NCI-H82 (cell line): ENCODE measurements around the gene ATG9A.
A peak's percentile ranks its signal among the peaks of the same experiment; 100 is the strongest.
"Not testable (repeated sequence)": the region's sequence is repeated elsewhere in the genome, so short reads cannot be mapped to it uniquely, and the experiment has no call there.

Source experiments
- DNase-seq: peaks from one replicate; lab custom pipeline; 2025; lab: John Stamatoyannopoulos, UW

ATG9A gene, protein sequence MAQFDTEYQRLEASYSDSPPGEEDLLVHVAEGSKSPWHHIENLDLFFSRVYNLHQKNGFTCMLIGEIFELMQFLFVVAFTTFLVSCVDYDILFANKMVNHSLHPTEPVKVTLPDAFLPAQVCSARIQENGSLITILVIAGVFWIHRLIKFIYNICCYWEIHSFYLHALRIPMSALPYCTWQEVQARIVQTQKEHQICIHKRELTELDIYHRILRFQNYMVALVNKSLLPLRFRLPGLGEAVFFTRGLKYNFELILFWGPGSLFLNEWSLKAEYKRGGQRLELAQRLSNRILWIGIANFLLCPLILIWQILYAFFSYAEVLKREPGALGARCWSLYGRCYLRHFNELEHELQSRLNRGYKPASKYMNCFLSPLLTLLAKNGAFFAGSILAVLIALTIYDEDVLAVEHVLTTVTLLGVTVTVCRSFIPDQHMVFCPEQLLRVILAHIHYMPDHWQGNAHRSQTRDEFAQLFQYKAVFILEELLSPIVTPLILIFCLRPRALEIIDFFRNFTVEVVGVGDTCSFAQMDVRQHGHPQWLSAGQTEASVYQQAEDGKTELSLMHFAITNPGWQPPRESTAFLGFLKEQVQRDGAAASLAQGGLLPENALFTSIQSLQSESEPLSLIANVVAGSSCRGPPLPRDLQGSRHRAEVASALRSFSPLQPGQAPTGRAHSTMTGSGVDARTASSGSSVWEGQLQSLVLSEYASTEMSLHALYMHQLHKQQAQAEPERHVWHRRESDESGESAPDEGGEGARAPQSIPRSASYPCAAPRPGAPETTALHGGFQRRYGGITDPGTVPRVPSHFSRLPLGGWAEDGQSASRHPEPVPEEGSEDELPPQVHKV

GRCh38 chr2:219229305-219230058, at the start of gene ATG9A, which contains the start of gene ANKZF1:
Gene ATG9A, minus strand, starts transcription at chr2:219229636. Its CDS starts 1,612 bp downstream, at chr2:219228024.
Gene ANKZF1, plus strand, starts transcription at chr2:219229806. Its CDS starts 452 bp downstream, at chr2:219230258.
- DNase-seq, result peak; percentile 100

GRCh38 chr2:219278655-219279150, 49.3 kb upstream of the ATG9A start:
- DNase-seq, result no peak

GRCh38 chr2:219277703-219278654, 48.5 kb upstream of the ATG9A start:
- peak; percentile 87 for DNase-seq

GRCh38 chr2:219274361-219274921, 45.0 kb upstream of the ATG9A start:
- no peak for DNase-seq

DNA sequence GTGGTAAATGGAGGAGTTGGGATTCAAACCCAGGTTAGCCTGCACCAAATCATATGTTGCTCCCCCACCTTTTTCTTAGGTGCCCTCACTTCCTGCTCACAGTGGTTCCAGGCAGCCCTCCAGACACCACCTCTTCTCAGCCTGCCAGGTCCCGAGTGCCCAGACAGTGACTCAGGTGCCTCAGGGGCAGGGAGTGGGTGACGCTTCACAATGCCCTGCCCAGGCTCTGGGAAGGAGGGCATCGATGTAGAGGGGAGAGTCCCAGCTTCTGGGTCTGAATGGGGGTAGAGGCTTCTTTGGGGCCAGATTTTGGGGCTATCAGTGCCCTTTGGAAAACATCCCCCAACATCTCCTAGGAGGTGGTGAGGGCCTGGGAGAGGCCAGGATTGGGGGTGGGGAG, 44.5 kb upstream of the ATG9A start:
- no peak for DNase-seq

DNA sequence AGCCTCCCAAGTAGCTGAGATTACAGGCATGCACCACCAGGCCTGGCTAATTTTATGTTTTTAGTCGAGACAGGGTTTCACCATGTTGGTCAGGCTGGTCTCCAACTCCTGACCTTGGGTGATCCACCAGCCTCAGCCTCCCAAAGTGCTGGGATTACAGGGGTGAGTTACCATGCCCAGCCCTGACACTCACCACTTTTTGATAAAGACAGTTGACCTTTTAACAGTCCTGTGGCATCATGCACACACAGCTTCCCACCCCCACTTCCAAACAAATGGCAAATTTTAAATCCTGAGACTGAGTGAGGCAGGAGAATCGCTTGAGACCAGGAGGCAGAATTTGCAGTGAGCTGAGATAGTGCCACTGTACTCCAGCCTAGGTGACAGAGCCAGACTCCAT, 43.6 kb upstream of the ATG9A start:
- DNase-seq, result peak; percentile 39

GRCh38 chr2:219272356-219272755, 42.9 kb upstream of the ATG9A start:
- no peak for DNase-seq

GRCh38 chr2:219271021-219271420, 41.6 kb upstream of the ATG9A start:
- no peak for DNase-seq

DNA sequence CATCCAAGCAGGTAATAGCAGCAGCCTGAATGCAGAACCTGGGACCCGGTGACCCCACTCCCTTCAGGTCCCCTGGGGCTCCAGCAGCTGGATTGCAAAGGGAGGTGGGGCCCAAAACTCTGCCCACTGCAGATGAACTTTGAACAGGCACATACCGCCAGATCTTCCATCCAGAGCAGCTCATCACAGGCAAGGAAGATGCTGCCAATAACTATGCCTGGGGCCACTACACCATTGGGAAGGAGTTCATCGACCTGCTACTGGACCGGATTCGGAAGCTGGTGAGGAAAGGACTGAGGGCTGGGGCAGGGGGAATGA, 40.6 kb upstream of the ATG9A start:
- DNase-seq, result no peak

- no peak for DNase-seq
Measured at GRCh38 chr2:219269362-219270054, 40.1 kb upstream of the ATG9A start.

- DNase-seq, result no peak
Measured at GRCh38 chr2:219268294-219268693, 38.9 kb upstream of the ATG9A start.

- peak; percentile 64 for DNase-seq
Measured at GRCh38 chr2:219266886-219267285, 37.5 kb upstream of the ATG9A start.

GRCh38 chr2:219266232-219266631, 36.8 kb upstream of the ATG9A start:
- no peak for DNase-seq

DNA sequence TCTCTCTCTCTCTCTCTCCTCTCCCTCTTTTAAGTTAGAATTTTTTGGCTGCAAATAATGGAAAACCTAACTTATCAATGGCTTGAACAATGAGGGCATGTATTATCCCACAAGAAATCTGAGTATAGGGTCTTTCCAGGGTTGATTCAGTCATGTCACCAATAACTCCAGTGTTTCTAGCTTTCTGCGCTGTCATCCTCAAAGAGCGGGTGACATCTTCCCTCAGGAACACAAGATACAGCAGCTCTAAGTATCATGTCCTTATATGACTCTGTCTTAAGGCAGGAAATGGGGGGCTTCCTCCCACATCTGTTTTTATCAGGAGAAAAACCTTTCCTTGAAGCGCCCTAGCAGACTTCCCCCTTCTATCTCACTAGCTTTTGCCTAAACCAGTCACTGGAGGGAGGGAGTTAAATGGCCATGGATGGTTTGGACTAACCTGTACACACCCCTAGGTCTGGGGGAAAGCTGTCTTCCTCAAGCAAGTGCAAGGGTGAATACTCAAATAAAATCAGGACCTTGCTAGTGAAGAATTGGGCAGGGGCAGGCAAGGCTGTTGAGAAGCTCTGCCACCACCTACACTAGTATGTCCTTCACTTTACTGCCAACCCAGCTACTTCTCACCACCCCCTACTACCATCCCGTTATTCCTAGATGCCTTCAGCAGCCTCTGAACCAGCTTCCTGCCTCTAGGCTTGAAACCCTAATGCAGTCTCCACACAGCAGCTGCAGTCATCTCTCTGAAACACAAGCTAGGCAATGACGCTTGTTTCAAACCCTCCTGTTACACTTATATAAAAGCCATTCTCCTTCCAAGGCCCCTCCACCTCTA, 31.8 kb upstream of the ATG9A start:
- DNase-seq, result no peak

- DNase-seq, result not testable (repeated sequence)
Measured at GRCh38 chr2:219258942-219259341, 29.5 kb upstream of the ATG9A start.

GRCh38 chr2:219254590-219255201, 25.3 kb upstream of the ATG9A start:
- DNase-seq, result no peak

- peak; percentile 93 for DNase-seq
Measured at GRCh38 chr2:219253753-219254589, 24.5 kb upstream of the ATG9A start, which contains the start of gene TUBA4A. Gene TUBA4A, minus strand, starts transcription at chr2:219253918. Its CDS starts 60 bp downstream, at chr2:219253858.
